KMS-11 (cell line): ENCODE results near the gene F11R.
A peak's percentile ranks its signal among the peaks of the same experiment; 100 is the strongest.

Source experiments
- H2AFZ ChIP-seq: fragments of 200-600 bp; sonication (generic); 2 replicates; pipeline ENCODE4 v1.6.1; 2016; ENCODE audit warnings: antibody characterized with exemption, mixed run types, low read depth
- H3K27ac ChIP-seq: fragments of 200-600 bp; sonication (generic); 2 replicates; pipeline ENCODE4 v1.6.1; 2016; ENCODE audit warnings: mild to moderate bottlenecking, mixed run types
- H3K27me3 ChIP-seq: fragments of 200-600 bp; sonication (generic); 2 replicates; pipeline ENCODE4 v1.6.1; 2017; ENCODE audit warnings: mild to moderate bottlenecking, low read depth, mixed run types, moderate library complexity; ENCODE audit not compliant: insufficient read depth
- H3K36me3 ChIP-seq: fragments of 200-600 bp; sonication (generic); 2 replicates; pipeline ENCODE4 v1.6.1; 2017; ENCODE audit warnings: mild to moderate bottlenecking, mixed run types; ENCODE audit not compliant: insufficient read depth
- H3K4me1 ChIP-seq: fragments of 200-600 bp; sonication (generic); 2 replicates; pipeline ENCODE4 v1.6.1; 2016; ENCODE audit warnings: mild to moderate bottlenecking, low read depth, mixed run types; ENCODE audit not compliant: poor library complexity, severe bottlenecking
- H3K4me2 ChIP-seq: fragments of 200-600 bp; sonication (generic); 2 replicates; pipeline ENCODE4 v1.7.0; 2016; ENCODE audit warnings: mild to moderate bottlenecking, mixed run types
- H3K4me3 ChIP-seq: fragments of 200-600 bp; sonication (generic); IDR thresholded peaks from 2 replicates; pipeline ENCODE4 v1.6.1; 2017; ENCODE audit warnings: low read depth, low read length, mixed read lengths; ENCODE audit not compliant: insufficient read depth
- H3K79me2 ChIP-seq: fragments of 200-600 bp; sonication (generic); 2 replicates; pipeline ENCODE4 v1.6.1; 2016; ENCODE audit warnings: low read depth, mixed run types; ENCODE audit not compliant: insufficient read depth
- H3K9ac ChIP-seq: fragments of 200-600 bp; sonication (generic); 2 replicates; pipeline ENCODE4 v1.6.1; 2016; ENCODE audit warnings: mild to moderate bottlenecking, mixed run types
- H4K20me1 ChIP-seq: fragments of 200-600 bp; sonication (generic); 2 replicates; pipeline ENCODE4 v1.6.1; 2016; ENCODE audit warnings: mild to moderate bottlenecking, mixed run types; ENCODE audit not compliant: insufficient read depth
- CTCF ChIP-seq: fragments of 200-600 bp; sonication (generic); conservative IDR thresholded peaks from 2 replicates; pipeline ENCODE4 v1.6.1; 2017; ENCODE audit warnings: low read depth, mild to moderate bottlenecking, antibody characterized with exemption, low read length, moderate library complexity, mixed read lengths

Gene F11R

GRCh38 chr1:161054805-161055204 lies 33.9 kb upstream of the F11R start:
- Histone ChIP-seq H3K79me2 (no peaks in the 10 kb centered on the region), H3K36me3 (peaks cover 30% of the 10 kb centered on the region; the same call in 1 of the 2 replicates), H4K20me1 (no peaks in the 10 kb centered on the region)

DNA sequence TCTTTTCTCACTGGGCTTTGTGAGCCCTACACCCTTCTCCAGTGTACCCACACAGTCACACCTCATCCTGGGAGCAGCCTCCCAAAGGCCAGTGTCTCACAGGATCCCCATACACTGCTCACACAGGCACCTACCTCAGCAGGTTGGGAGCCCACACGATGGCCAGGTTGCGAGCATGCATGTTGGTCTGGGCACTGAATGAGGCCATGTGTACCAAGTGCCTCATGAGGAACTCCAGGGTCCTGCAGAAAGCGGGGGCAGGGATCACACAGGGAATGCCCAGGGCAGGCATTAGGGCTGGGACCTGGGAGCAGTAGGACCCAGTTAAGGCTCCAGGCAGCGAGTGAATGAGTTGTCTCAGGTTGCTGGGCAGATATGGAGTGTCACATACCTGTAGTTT lies 33.3 kb upstream of the F11R start:
- no peaks in the 10 kb centered on the region for H4K20me1 ChIP-seq
- TF ChIP-seq CTCF = no peak
- no peak overlapping the region for H3K9ac ChIP-seq

More at GRCh38 chr1:161054805-161055204, 33.9 kb upstream of the F11R start:
- H3K27ac ChIP-seq = no peak overlapping the region
- no peak overlapping the region for H3K9ac ChIP-seq
- peak; percentile 79 for TF ChIP-seq CTCF
- no peaks in the 10 kb centered on the region for H3K27me3 ChIP-seq
- no peak overlapping the region for H3K4me3 ChIP-seq
- H3K4me2 ChIP-seq = no peak overlapping the region
- H3K4me1 ChIP-seq = peaks cover 8% of the 10 kb centered on the region
- no peak overlapping the region for H2AFZ ChIP-seq

DNA sequence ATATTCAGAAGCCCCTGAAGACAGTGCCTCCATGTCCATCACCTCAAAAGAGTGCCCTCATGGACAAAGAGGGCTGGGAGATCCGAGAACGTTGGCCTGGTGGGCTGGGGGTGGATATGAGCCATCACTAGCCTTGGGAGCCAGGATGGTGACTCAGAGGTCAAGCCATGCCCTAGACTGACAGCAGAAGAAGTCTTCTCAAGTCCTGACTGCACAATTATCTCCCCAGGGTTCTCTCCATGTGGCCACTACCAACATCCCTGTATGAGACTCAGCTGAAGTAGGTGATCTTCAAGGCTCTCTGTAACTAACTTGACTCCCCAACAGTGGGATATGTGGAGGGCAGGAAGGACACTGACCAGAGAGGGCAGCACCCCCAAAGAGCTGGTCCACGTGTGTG lies 31.9 kb upstream of the F11R start:
- Histone ChIP-seq H3K36me3 (peaks cover 30% of the 10 kb centered on the region; the same call in 1 of the 2 replicates), H2AFZ (no peak overlapping the region), H3K9ac (no peak overlapping the region), H3K27me3 (no peaks in the 10 kb centered on the region), H3K27ac (no peak overlapping the region), H3K4me2 (no peak overlapping the region), H3K4me1 (no peaks in the 10 kb centered on the region), H3K4me3 (no peak overlapping the region), H4K20me1 (no peaks in the 10 kb centered on the region), H3K79me2 (no peaks in the 10 kb centered on the region)
- TF ChIP-seq CTCF = no peak

More for the DNA sequence above, 33.3 kb upstream of the F11R start:
- Histone ChIP-seq H3K27me3 (no peaks in the 10 kb centered on the region), H3K4me1 (peaks cover 2% of the 10 kb centered on the region), H3K36me3 (peaks cover 30% of the 10 kb centered on the region; the same call in 1 of the 2 replicates), H3K4me3 (no peak overlapping the region), H3K4me2 (no peak overlapping the region), H2AFZ (no peak overlapping the region), H3K79me2 (no peaks in the 10 kb centered on the region), H3K27ac (no peak overlapping the region)

- no peak overlapping the region for H3K4me3 ChIP-seq
- H3K4me2 ChIP-seq = no peak overlapping the region
- peaks cover 13% of the 10 kb centered on the region for H3K4me1 ChIP-seq
- H3K27me3 ChIP-seq = no peaks in the 10 kb centered on the region
- H3K27ac ChIP-seq = no peak overlapping the region
- peaks cover 26% of the 10 kb centered on the region; the same call in 1 of the 2 replicates for H3K36me3 ChIP-seq
- no peak for TF ChIP-seq CTCF
- H2AFZ ChIP-seq = no peak overlapping the region
- H3K9ac ChIP-seq = no peak overlapping the region
- no peaks in the 10 kb centered on the region for H3K79me2 ChIP-seq
- H4K20me1 ChIP-seq = no peaks in the 10 kb centered on the region
These were observed 30.3 kb upstream of the F11R start for GRCh38 chr1:161051219-161051618.
